ENCODE data around the gene FIGNL2.
"Not testable (repeated sequence)": the region's sequence is repeated elsewhere in the genome, so short reads cannot be mapped to it uniquely, and the experiment has no call there.

The FIGNL2 gene

GRCh38 chr12:51814311-51815088, 34.0 kb downstream of the FIGNL2 start:
- no peak for DNase-seq

GRCh38 chr12:51813931-51814310, 34.6 kb downstream of the FIGNL2 start:
- DNase-seq = no peak

DNA sequence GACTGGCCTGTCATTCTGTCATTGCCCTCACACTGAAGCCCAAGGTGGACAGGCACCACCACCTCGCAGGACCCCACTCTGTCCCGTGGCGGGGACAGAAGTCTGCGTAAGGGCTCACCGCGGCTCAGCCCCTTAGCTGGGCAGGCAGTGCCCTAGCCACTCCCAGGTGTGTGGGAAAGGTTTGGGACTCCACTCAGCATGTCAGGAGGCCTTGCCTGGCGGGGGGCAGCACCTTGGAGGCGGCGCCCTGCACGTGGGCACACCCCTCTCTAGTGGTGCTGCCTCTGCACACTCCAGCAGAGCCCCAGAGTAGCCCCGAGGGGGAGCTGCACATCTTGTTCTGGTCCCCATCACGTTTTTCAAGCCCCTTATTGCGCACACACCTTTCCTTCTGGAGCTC, 35.6 kb downstream of the FIGNL2 start:
- DNase-seq = no peak

DNA sequence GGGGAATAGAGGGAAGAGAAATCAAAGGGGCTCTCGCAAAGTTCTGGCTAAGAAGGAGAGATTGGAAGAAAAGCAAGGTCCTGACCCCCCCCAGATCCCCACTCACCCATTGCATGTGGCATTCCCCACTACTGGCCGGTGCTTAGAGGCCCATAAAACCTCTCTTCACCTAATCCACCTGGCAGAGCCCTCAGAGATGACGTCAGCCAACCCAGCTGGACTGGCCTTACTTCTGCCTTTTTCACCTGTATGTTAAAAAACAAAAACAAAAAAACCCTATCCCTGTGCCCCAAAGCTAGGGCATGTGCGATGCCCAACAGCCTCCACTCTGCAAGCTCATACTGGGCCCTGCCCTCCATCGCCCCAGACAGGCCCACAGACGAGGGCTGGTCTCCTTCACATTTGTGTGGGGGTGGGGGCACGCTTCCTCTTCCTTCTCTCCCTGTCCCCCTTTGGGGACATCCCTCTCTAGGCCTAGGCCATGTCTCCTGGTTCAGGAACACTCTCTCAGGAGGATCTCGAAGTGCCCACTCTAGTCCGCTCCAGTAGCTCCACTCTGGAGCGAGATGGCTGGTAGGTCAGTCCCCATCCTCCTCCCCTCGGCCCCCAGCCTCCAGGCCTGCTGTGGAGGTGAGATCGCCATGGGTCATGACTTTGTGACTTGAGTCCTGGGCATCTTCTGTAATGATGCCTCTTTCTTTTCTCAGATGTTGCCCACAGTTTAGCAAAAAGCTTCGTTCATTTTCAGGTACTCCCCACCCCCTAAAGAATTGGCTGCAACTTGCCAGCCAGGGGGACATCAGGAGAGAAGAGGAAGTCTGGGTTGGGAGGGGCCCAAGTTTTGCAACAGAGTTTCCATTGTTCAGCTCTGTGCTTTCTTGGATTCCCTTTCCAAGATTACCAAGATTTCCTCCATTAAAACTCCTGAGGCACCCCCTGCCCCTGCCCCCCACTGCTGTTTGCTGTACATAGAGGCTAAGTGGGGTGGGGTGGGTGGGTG, 37.0 kb downstream of the FIGNL2 start:
- no peak for DNase-seq

GRCh38 chr12:51809193-51809592, 39.3 kb downstream of the FIGNL2 start:
- DNase-seq = no peak

DNA sequence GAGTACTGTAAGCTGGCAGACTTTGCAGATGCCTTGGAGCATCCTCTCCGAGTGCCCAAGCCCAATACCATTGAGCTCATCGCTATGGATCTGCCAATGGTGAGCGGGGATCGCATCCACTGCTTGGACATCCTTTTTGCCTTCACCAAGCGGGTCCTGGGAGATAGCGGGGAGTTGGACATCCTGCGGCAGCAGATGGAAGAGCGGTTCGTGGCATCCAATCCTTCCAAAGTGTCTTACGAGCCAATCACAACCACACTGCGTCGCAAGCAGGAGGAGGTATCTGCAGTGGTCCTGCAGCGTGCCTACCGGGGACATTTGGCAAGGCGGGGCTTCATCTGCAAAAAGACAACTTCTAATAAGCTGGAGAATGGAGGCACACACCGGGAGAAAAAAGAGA, 41.6 kb downstream of the FIGNL2 start:
- no peak for DNase-seq

DNA sequence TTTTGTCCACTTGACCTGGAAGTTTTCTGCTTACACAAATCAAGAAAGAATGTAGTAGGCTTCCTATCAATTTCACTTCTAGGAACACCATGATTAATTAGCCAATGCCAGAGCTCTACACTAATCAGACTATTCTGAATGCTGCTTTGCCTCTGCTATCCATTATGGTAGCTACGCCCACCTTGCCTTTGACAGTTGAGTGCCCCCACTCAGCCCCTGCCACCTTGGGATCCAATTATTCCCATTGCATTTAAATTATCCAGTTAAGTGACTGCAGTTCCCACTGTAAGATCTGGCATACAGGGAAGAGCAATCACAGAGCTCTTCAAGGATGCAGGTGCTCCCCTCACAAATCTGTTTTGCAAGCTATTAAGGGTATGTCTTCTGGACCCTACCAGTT, 47.5 kb downstream of the FIGNL2 start:
- no peak for DNase-seq

DNA sequence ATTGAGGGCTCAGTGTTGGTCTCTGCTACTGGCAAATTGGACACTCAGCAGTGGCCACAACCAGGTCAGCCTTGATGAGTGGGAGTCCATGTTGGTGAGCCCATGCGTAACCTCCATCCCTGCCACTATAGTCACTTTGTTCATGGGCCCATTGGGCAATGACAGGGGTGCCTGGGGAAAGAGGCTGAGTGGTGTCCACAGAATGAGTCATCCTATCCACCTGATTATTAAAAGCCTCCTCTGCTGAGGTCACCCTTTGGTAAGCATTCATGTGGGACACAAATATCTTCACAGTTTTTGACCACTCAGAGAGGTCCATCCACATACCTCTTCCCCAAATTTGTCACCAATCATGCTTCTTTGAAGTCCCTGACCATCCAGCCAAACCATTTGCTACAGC, 50.0 kb downstream of the FIGNL2 start:
- DNase-seq = no peak

DNA sequence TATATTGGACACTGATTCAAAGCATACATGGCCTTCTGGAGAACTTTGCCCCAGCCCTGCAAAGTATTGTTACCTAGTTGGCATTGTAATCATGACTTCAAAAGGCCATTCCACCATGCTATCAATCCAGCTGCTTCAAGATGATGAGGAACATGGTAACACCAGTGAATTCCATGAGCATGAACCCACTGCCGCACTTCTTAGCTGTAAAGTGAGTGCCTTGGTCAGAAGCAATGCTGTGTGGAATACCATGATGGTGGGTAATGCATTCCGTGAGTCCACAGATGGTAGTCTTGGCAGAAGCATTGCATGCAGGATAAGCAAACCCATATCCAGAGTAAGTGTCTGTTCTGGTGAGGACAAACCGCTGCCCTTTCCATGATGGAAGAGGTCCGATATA, 50.5 kb downstream of the FIGNL2 start:
- not testable (repeated sequence) for DNase-seq

DNA sequence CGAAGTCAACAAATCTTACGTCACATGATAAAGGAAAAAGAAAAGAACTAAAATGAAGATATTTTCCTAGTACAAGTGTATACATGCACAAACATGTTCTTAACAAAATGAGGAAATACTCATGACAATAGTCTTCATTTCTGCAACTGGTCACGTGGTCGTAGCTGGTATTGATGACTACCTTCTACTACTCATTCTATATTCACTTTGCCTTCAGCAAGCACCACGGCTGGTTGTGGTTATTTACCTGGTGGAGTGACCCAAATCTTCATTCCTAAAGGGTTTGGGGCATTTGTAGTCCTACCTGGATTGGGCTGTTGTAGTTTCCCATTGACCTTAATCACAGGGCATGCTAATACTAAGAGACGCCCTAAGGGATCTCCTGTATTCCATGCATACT, 51.2 kb downstream of the FIGNL2 start:
- no peak for DNase-seq

DNA sequence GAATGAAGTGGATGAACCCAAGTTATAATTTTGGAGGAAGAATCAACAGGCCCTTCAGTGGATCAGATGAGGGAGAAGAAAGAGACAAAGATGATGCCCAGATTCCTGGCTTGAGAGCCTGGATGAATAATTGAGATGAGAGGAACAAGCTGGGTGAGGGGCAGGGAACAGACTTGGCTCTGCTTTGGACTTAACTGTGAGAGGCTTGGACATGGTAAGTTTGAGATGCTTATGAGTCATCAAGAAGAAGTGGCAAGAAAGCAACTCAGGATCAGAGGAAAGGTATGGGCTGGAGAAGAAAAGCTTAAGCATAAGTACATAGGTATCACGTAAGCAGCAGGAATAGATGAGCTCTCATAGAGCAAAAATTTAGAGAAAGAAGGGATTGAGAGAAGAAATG, 55.3 kb downstream of the FIGNL2 start:
- DNase-seq = no peak

DNA sequence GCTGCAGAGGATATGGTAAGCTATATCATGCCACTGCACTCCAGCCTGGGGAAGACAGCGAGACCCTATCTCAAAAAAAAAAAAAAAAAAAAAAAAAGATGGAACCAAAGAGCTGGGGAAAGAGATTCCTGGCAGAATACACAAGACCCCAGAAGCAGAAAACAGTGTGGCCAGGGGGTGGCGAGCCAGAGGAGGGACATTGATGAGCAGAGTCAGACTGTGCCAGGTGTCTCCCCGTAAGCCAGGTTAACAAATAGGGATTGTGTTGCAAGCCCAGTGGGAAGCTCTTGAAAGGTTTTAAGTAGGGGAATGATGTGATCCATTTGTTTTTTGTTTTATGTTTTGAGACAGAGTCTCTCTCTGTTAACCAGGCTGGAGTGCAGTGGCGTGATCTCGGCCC, 56.1 kb downstream of the FIGNL2 start:
- no peak for DNase-seq

DNA sequence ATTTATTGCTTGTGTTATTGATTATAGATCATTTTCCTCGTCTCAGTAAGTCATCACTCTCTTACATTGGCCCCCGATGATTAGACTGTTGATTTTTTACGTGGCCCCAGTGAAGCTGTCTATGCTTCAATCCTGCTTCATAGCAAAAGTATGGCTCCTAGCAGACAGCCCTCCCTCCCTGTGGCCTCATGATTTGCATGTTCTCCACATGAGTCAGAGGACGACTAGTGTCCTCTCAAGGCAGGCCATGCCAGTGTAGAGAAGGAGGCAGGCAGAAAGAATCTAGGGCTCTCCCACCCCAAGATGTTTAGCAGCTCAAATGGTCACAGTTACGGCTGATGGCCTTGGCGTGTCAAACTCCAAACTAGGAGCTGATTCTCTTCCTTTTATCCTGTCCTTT, 59.6 kb downstream of the FIGNL2 start:
- no peak for DNase-seq

DNA sequence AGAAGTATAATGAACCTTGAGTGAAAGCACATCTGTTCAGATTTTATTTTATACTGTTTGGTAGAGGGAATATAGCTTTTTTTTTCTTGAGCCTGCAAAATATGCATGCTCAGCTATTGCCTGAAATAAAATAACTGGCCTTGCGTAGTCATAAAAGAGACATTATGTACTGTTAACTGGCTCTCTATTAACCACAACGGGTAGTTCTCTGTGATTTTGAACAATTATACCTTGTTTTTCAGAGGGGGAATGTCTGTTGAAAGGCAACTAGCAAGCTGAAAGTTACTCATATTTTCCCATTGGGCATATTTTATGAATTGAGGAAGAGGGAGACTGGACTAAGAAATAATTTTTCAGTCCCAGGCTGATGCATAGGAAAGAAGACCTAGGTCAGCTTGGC, 62.6 kb downstream of the FIGNL2 start:
- no peak for DNase-seq

- DNase-seq = no peak
These were observed 63.8 kb downstream of the FIGNL2 start for GRCh38 chr12:51784688-51785087.

GRCh38 chr12:51779876-51780275, 68.6 kb downstream of the FIGNL2 start:
- DNase-seq = no peak

DNA sequence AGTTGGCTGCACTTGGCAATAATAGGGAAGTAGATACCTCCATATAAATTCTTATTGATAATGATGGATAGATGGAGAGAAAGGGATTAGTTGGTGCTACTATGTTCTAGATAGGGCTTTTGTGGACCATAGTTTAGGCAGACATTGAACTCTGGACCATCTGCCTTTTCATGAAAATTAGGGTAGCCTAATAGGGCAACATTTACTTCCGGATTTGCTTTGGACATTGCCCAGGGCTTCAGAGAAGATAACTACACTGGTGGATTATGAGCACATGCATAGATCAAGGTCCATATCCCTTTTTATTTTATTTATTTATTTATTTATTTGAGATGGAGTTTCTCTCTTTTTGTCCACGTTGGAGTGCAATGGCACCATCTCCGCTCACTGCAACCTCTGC, 70.5 kb downstream of the FIGNL2 start:
- no peak for DNase-seq

DNA sequence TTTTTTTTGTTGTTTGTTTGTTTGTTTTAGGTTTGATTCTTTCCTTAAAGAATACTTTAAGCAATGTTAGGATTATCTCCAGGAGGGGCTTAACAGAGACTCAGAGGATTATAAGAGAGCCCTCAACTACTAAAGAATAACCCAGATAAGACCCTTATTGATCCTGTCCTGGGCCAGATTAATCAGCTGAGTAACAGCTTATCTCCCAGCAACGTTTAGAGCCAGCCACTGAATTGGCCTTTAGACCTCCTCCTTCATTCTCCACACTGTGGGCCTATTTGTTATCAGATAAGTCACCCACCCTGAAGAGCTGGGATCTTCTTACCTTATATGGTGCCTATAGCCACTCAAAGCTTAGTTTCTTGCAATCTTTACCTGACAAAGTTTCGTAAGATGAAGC, 71.1 kb downstream of the FIGNL2 start:
- DNase-seq = no peak

GRCh38 chr12:51774933-51775332, 73.6 kb downstream of the FIGNL2 start:
- no peak for DNase-seq

DNA sequence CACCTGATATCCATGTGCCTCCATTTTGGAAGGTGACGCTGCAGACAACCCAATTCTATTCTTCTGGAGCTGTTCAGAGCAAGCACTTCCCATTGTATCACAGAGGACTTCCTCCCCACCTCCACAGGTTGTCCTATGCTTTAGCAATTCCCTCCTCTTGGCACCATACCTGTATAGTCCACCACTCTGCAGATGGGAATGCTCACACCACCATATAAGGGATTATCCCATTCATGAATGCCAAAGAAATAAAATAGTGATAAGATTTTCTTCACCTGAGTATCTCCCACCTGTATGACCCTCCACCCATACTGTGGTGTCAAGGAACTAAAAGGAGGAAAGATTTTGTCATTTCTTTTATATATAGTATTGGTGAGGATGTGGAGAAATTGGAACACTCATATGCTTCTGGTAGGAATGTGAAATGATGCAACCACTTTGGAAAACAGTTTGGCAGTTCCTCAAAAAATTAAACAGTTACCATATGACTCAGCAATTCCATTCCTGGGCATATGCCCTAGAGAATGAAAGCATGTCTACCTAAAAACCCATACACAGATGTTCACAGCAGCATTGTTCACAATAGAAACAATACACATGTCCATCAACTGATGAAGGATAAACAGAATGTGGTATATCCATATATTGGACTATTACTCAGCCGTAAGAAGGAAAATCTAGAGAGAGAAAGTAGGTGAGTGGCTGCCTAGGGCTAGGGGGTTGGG, 75.2 kb downstream of the FIGNL2 start:
- DNase-seq = no peak

DNA sequence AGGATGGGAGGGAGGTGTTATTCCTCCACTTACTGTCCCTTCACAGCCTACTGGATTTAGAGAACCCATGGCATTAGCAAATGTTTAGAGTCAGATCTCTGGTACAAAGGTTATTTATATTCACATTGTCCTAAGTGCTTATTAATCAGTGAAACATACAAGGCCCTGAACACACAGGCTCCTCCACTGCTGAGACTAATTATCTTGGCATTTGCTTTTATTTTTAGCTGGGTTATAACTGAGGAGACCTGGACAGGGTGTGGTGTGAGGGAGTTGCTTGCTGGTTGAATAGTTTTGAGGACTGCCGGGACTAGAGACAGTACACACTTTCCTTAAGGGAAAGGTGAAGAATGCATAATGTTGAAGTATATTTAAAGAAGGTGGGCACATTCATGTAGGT, 77.5 kb downstream of the FIGNL2 start:
- no peak for DNase-seq
